ENCODE measurements around the gene CNPY2. TPM values are rescaled to one million over a fixed set of nuclear protein-coding genes. Genes with fewer than 3 reads are reported as not detected.
A peak's percentile ranks its signal among the peaks of the same experiment; 100 is the strongest.

The CNPY2 gene
- total and polyA plus RNA-seq, 2 of the 13 experiments (the other 11 are each of a cell fraction or from before 2014, with no cell fraction given): 285 to 356 TPM

GRCh38 chr12:56266693-56267442 is 48.9 kb downstream of the CNPY2 start, which contains the start of gene COQ10A (continued):
- TF ChIP-seq AKNA (CRISPR knock-in tag; IDR thresholded peaks at IDR 0.05; ENCODE audit: borderline replicate concordance) (no peak), NFAT5 (CRISPR knock-in tag; IDR thresholded peaks at IDR 0.05) (peak; percentile 17; the same call in 1 of the 2 replicates), POLR2AphosphoS2 (IDR thresholded peaks at IDR 0.05; ENCODE audit: low read depth, low read length) (0 out of 2 replicates have a peak, but pooled peaks have one; percentile 63), AFF4 (CRISPR knock-in tag; IDR thresholded peaks at IDR 0.05) (peak; percentile 35; the same call in 1 of the 2 replicates), ZHX2 (IDR thresholded peaks at IDR 0.05; ENCODE audit: low read depth) (peak; percentile 52; the same call in 1 of the 2 replicates), ZHX2 (CRISPR knock-in tag; IDR thresholded peaks at IDR 0.05; ENCODE audit: borderline replicate concordance) (no peak)

All from HepG2 (cell line).